ENCODE measurements around the gene RCAN1. TPM values are rescaled to one million over a fixed set of nuclear protein-coding genes. Genes with fewer than 3 reads are reported as not detected.

RCAN1 gene
- total and polyA plus RNA-seq, 2 of the 13 experiments (the other 11 are each of a cell fraction or from before 2014, with no cell fraction given), result 9.4 to 34.1 TPM

- TF ChIP-seq BHLHE40 (IDR thresholded peaks at IDR 0.05; ENCODE audit: low read length) (peak; percentile 70), NFIC (IDR thresholded peaks at IDR 0.05; ENCODE audit: low read length) (no peak), MZF1 (CRISPR knock-in tag; IDR thresholded peaks at IDR 0.05; ENCODE audit: borderline replicate concordance) (no peak), MTA1 (CRISPR knock-in tag; IDR thresholded peaks at IDR 0.05; ENCODE audit: borderline replicate concordance) (no peak), RBM22 (optimal IDR thresholded peaks at IDR 0.05; ENCODE audit: low read length) (peak; percentile 49), DZIP1 (CRISPR knock-in tag; IDR thresholded peaks at IDR 0.05) (no peak), RCOR2 (CRISPR knock-in tag; IDR thresholded peaks at IDR 0.05) (no peak), MYC (CRISPR knock-in tag; IDR thresholded peaks at IDR 0.05; ENCODE audit: borderline replicate concordance) (0 out of 2 replicates have a peak, but pooled peaks have one; percentile 34), CENPT (CRISPR knock-in tag; IDR thresholded peaks at IDR 0.05; ENCODE audit: low read depth) (0 out of 2 replicates have a peak, but pooled peaks have one; percentile 35), ZBTB38 (CRISPR knock-in tag; IDR thresholded peaks at IDR 0.05) (peak; percentile 91), SALL1 (CRISPR knock-in tag; IDR thresholded peaks at IDR 0.05) (peak; percentile 42; the same call in 1 of the 2 replicates), PHF20 (CRISPR knock-in tag; IDR thresholded peaks at IDR 0.05) (no peak), POLR2A (IDR thresholded peaks at IDR 0.05; ENCODE audit: insufficient read depth in 1 of 2, low read depth in 2 of 2, low read length in 2 of 2) (peak in 1 of 2 experiments; percentile 62; a peak in 2 of 4 replicates)
- TF ChIP-seq, protein P1, sequence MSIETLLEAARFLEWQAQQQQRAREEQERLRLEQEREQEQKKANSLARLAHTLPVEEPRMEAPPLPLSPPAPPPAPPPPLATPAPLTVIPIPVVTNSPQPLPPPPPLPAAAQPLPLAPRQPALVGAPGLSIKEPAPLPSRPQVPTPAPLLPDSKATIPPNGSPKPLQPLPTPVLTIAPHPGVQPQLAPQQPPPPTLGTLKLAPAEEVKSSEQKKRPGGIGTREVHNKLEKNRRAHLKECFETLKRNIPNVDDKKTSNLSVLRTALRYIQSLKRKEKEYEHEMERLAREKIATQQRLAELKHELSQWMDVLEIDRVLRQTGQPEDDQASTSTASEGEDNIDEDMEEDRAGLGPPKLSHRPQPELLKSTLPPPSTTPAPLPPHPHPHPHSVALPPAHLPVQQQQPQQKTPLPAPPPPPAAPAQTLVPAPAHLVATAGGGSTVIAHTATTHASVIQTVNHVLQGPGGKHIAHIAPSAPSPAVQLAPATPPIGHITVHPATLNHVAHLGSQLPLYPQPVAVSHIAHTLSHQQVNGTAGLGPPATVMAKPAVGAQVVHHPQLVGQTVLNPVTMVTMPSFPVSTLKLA (IDR thresholded peaks at IDR 0.05), result peak; percentile 77
- TF ChIP-seq, protein P2, sequence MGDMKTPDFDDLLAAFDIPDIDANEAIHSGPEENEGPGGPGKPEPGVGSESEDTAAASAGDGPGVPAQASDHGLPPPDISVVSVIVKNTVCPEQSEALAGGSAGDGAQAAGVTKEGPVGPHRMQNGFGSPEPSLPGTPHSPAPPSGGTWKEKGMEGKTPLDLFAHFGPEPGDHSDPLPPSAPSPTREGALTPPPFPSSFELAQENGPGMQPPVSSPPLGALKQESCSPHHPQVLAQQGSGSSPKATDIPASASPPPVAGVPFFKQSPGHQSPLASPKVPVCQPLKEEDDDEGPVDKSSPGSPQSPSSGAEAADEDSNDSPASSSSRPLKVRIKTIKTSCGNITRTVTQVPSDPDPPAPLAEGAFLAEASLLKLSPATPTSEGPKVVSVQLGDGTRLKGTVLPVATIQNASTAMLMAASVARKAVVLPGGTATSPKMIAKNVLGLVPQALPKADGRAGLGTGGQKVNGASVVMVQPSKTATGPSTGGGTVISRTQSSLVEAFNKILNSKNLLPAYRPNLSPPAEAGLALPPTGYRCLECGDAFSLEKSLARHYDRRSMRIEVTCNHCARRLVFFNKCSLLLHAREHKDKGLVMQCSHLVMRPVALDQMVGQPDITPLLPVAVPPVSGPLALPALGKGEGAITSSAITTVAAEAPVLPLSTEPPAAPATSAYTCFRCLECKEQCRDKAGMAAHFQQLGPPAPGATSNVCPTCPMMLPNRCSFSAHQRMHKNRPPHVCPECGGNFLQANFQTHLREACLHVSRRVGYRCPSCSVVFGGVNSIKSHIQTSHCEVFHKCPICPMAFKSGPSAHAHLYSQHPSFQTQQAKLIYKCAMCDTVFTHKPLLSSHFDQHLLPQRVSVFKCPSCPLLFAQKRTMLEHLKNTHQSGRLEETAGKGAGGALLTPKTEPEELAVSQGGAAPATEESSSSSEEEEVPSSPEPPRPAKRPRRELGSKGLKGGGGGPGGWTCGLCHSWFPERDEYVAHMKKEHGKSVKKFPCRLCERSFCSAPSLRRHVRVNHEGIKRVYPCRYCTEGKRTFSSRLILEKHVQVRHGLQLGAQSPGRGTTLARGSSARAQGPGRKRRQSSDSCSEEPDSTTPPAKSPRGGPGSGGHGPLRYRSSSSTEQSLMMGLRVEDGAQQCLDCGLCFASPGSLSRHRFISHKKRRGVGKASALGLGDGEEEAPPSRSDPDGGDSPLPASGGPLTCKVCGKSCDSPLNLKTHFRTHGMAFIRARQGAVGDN (CRISPR knock-in tag; IDR thresholded peaks at IDR 0.05), result peak; percentile 78
- TF ChIP-seq, protein P3, sequence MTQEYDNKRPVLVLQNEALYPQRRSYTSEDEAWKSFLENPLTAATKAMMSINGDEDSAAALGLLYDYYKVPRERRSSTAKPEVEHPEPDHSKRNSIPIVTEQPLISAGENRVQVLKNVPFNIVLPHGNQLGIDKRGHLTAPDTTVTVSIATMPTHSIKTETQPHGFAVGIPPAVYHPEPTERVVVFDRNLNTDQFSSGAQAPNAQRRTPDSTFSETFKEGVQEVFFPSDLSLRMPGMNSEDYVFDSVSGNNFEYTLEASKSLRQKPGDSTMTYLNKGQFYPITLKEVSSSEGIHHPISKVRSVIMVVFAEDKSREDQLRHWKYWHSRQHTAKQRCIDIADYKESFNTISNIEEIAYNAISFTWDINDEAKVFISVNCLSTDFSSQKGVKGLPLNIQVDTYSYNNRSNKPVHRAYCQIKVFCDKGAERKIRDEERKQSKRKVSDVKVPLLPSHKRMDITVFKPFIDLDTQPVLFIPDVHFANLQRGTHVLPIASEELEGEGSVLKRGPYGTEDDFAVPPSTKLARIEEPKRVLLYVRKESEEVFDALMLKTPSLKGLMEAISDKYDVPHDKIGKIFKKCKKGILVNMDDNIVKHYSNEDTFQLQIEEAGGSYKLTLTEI (CRISPR knock-in tag; conservative IDR thresholded peaks at IDR 0.05), result no peak
These were observed 90.0 kb downstream of the RCAN1 start (continued) for GRCh38 chr21:34524646-34525601.

Data from HepG2 (cell line).